HEK293 (cell line): ENCODE measurements around the gene ASXL1.

Experiments
- SCRT1 ChIP-seq: fragments of 450-650 bp; formaldehyde crosslinking; IDR thresholded peaks from 2 replicates; pipeline ENCODE4 v1.5.1; 2016; ENCODE audit warnings: missing biosample characterization, missing genetic modification characterization, borderline replicate concordance
- TF ChIP-seq, protein P1 (sequence below): fragments of 450-650 bp; formaldehyde crosslinking; IDR thresholded peaks from 2 replicates; pipeline ENCODE4 v1.5.1; 2016; ENCODE audit warnings: missing biosample characterization, missing genetic modification characterization, borderline replicate concordance

GRCh38 chr20:32319100-32319499, 39.0 kb upstream of the ASXL1 start:
- TF ChIP-seq, protein P1, sequence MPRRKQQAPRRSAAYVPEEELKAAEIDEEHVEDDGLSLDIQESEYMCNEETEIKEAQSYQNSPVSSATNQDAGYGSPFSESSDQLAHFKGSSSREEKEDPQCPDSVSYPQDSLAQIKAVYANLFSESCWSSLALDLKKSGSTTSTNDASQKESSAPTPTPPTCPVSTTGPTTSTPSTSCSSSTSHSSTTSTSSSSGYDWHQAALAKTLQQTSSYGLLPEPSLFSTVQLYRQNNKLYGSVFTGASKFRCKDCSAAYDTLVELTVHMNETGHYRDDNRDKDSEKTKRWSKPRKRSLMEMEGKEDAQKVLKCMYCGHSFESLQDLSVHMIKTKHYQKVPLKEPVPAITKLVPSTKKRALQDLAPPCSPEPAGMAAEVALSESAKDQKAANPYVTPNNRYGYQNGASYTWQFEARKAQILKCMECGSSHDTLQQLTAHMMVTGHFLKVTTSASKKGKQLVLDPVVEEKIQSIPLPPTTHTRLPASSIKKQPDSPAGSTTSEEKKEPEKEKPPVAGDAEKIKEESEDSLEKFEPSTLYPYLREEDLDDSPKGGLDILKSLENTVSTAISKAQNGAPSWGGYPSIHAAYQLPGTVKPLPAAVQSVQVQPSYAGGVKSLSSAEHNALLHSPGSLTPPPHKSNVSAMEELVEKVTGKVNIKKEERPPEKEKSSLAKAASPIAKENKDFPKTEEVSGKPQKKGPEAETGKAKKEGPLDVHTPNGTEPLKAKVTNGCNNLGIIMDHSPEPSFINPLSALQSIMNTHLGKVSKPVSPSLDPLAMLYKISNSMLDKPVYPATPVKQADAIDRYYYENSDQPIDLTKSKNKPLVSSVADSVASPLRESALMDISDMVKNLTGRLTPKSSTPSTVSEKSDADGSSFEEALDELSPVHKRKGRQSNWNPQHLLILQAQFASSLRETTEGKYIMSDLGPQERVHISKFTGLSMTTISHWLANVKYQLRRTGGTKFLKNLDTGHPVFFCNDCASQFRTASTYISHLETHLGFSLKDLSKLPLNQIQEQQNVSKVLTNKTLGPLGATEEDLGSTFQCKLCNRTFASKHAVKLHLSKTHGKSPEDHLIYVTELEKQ (tag by site-specific recombination): no peak
- no peak for TF ChIP-seq SCRT1 (tag by site-specific recombination)
